H1 (cell line): ENCODE results near the gene STYXL1.

ENCODE experiments used
- CTCF ChIP-seq, 3 experiments: IDR thresholded peaks; 1 replicate in 2 of 3; 2 replicates in 1 of 3; pipeline versions ENCODE4 v1.5.1 to v1.6.1; 2011; ENCODE audit warnings: low read length in 3 of 3, mild to moderate bottlenecking in 3 of 3, inconsistent platforms in 2 of 3, low read depth in 1 of 3, moderate library complexity in 1 of 3; ENCODE audit not compliant: insufficient read depth in 1 of 3; ENCODE audit errors: control extremely low read depth in 1 of 3
- EZH2 ChIP-seq: fragments of 200-600 bp; sonication (generic); IDR thresholded peaks from 2 replicates; pipeline ENCODE4 v1.7.1; 2012; ENCODE audit warnings: low read depth, mild to moderate bottlenecking, moderate library complexity, low read length, inconsistent platforms; ENCODE audit not compliant: severe bottlenecking
- RAD21 ChIP-seq, 2 experiments: IDR thresholded peaks in 1 of 2; conservative IDR thresholded peaks in 1 of 2; 2 replicates each; pipeline ENCODE4 v1.6.1; 2011; ENCODE audit warnings: low read depth in 2 of 2, low read length in 2 of 2, improper control_type of control experiment in 1 of 2, inconsistent platforms in 1 of 2, mild to moderate bottlenecking in 1 of 2, moderate library complexity in 1 of 2

DNA sequence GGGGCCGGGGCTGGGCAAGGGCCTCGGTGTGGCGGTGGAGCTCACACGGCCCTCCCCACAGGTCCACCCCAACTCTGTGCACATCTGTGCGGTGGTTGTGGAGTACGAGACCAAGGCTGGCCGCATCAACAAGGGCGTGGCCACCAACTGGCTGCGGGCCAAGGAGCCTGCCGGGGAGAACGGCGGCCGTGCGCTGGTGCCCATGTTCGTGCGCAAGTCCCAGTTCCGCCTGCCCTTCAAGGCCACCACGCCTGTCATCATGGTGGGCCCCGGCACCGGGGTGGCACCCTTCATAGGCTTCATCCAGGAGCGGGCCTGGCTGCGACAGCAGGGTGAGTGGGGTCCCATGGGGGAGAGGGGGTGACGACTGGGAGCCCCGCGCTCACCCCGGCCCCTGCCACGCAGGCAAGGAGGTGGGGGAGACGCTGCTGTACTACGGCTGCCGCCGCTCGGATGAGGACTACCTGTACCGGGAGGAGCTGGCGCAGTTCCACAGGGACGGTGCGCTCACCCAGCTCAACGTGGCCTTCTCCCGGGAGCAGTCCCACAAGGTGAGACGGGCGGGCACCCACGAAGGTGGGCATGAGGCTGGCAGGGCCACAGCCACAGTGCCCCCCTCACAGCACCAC is 62.2 kb downstream of the STYXL1 start:
- TF ChIP-seq RAD21 (IDR thresholded peaks at IDR 0.05 in 1 of 2, conservative IDR thresholded peaks at IDR 0.05 in 1 of 2; ENCODE audit: low read depth in 2 of 2, low read length in 2 of 2) (no peak), CTCF (IDR thresholded peaks at IDR 0.05; ENCODE audit: control extremely low read depth in 1 of 3, insufficient read depth in 1 of 3, low read depth in 1 of 3, low read length in 3 of 3) (no peak), EZH2 (no peak)
